HepG2 (cell line): Measurements from ENCODE around the gene NAT9. TPM values are rescaled to one million over a fixed set of nuclear protein-coding genes. Genes with fewer than 3 reads are reported as not detected.

ENCODE experiments used
- ARID2 ChIP-seq: sonication (generic); formaldehyde crosslinking; IDR thresholded peaks from 2 replicates; pipeline ENCODE4 v1.8.1; 2022; ENCODE audit warnings: mild to moderate bottlenecking, missing genetic modification reagents, borderline replicate concordance
- CCAR2 ChIP-seq: fragments of 200-400 bp; formaldehyde crosslinking; optimal IDR thresholded peaks from 2 replicates; pipeline ENCODE3; 2018; ENCODE audit warnings: low read depth, mild to moderate bottlenecking, low read length, moderate library complexity
- EEA1 ChIP-seq: sonication (generic); formaldehyde crosslinking; IDR thresholded peaks from 2 replicates; pipeline ENCODE4 v1.5.1; 2020; ENCODE audit warnings: mild to moderate bottlenecking, missing genetic modification reagents, borderline replicate concordance
- FOXA3 ChIP-seq: IDR thresholded peaks from 2 replicates; pipeline ENCODE4 v1.6.1; 2016; ENCODE audit warnings: missing genetic modification reagents, missing compliant biosample characterization
- HBP1 ChIP-seq: IDR thresholded peaks from 2 replicates; pipeline ENCODE4 v1.6.1; 2016; ENCODE audit warnings: low read depth, control low read depth
- HES4 ChIP-seq: sonication (generic); formaldehyde crosslinking; IDR thresholded peaks from 2 replicates; pipeline ENCODE4 v1.9.0; 2021; ENCODE audit warnings: mild to moderate bottlenecking, missing genetic modification reagents, borderline replicate concordance
- KLF9 ChIP-seq: IDR thresholded peaks from 2 replicates; pipeline ENCODE4 v1.6.1; 2016; ENCODE audit warnings: low read depth
- MEIS1 ChIP-seq: sonication (generic); formaldehyde crosslinking; IDR thresholded peaks from 2 replicates; pipeline ENCODE4 v1.9.0; 2021; ENCODE audit warnings: mild to moderate bottlenecking, missing genetic modification reagents, moderate library complexity, borderline replicate concordance
- MTERF4 ChIP-seq: sonication (generic); formaldehyde crosslinking; IDR thresholded peaks from 2 replicates; pipeline ENCODE4 v1.8.0; 2023; ENCODE audit warnings: mild to moderate bottlenecking, missing genetic modification reagents
- MTF1 ChIP-seq: sonication (generic); formaldehyde crosslinking; IDR thresholded peaks from 2 replicates; pipeline ENCODE4 v1.5.0; 2020; ENCODE audit warnings: missing genetic modification reagents
- NCOA5 ChIP-seq: sonication (generic); formaldehyde crosslinking; IDR thresholded peaks from 2 replicates; pipeline ENCODE4 v1.4.0; 2020; ENCODE audit warnings: missing genetic modification reagents
- PCBP2 ChIP-seq: fragments of 200-400 bp; formaldehyde crosslinking; optimal IDR thresholded peaks from 2 replicates; pipeline ENCODE3; 2018; ENCODE audit warnings: low read length, low read depth; ENCODE audit not compliant: poor library complexity, severe bottlenecking
- RXRB ChIP-seq: IDR thresholded peaks from 2 replicates; pipeline ENCODE4 v1.6.1; 2016; ENCODE audit warnings: borderline replicate concordance, missing genetic modification reagents, missing compliant biosample characterization
- SRSF4 ChIP-seq: fragments of 200-400 bp; formaldehyde crosslinking; IDR thresholded peaks from one replicate; pipeline ENCODE4 v1.6.1; 2018; ENCODE audit warnings: mild to moderate bottlenecking, low read depth, low read length, moderate library complexity; ENCODE audit not compliant: poor library complexity, severe bottlenecking
- TFDP2 ChIP-seq: sonication (generic); formaldehyde crosslinking; IDR thresholded peaks from 2 replicates; pipeline ENCODE4 v1.4.0; 2020; ENCODE audit warnings: missing genetic modification reagents
- U2AF2 ChIP-seq: fragments of 200-400 bp; formaldehyde crosslinking; IDR thresholded peaks from 2 replicates; pipeline ENCODE4 v1.6.1; 2017; ENCODE audit warnings: low read depth, mild to moderate bottlenecking, low read length
- XBP1 ChIP-seq: sonication (generic); formaldehyde crosslinking; IDR thresholded peaks from 2 replicates; pipeline ENCODE4 v1.5.0; 2020; ENCODE audit warnings: missing genetic modification reagents
- ZFAT ChIP-seq: sonication (generic); formaldehyde crosslinking; conservative IDR thresholded peaks from 2 replicates; pipeline ENCODE4 v1.8.1; 2023; ENCODE audit warnings: missing genetic modification reagents, inconsistent platforms
- ZFP36 ChIP-seq: fragments of 150-350 bp; IDR thresholded peaks from 2 replicates; pipeline ENCODE4 v1.6.1; 2018; ENCODE audit warnings: borderline replicate concordance, low read length, low read depth; ENCODE audit not compliant: partially characterized antibody
- ZFP62 ChIP-seq: sonication (generic); formaldehyde crosslinking; IDR thresholded peaks from 2 replicates; pipeline ENCODE4 v1.4.0; 2020; ENCODE audit warnings: missing genetic modification reagents
- ZNF563 ChIP-seq: sonication (generic); formaldehyde crosslinking; IDR thresholded peaks from 2 replicates; pipeline ENCODE4 v1.8.0; 2022; ENCODE audit warnings: mild to moderate bottlenecking, moderate library complexity, missing genetic modification reagents
- ZNF576 ChIP-seq: sonication (generic); formaldehyde crosslinking; IDR thresholded peaks from 2 replicates; pipeline ENCODE4 v1.4.0; 2020; ENCODE audit warnings: mild to moderate bottlenecking, missing genetic modification reagents
- ZNF674 ChIP-seq: sonication (generic); formaldehyde crosslinking; IDR thresholded peaks from 2 replicates; pipeline ENCODE4 v1.5.0; 2020; ENCODE audit warnings: low read depth, mild to moderate bottlenecking, missing genetic modification reagents
- ZNF740 ChIP-seq: sonication (generic); formaldehyde crosslinking; IDR thresholded peaks from 2 replicates; pipeline ENCODE4 v1.4.0; 2020; ENCODE audit warnings: missing genetic modification reagents
- ZNF75D ChIP-seq: sonication (generic); formaldehyde crosslinking; IDR thresholded peaks from 2 replicates; pipeline ENCODE4 v1.8.1; 2023; ENCODE audit warnings: missing genetic modification reagents, mild to moderate bottlenecking, borderline replicate concordance
- ZNF776 ChIP-seq: sonication (generic); formaldehyde crosslinking; IDR thresholded peaks from 2 replicates; pipeline ENCODE4 v1.4.0; 2020; ENCODE audit warnings: mild to moderate bottlenecking, missing genetic modification reagents
- polyA plus RNA-seq, 8 experiments: library from polyadenylated mRNA; depleted of rRNA in 3 of 8; stranded (reverse) in 7 of 8; unstranded in 1 of 8; fragments of >200 nt; fragmentation: Illumina TruSeq in 4 of 8; extraction: Trizol in 4 of 8; gene quantifications; 2 replicates each; pipeline versions ENCODE4 v1.2.1 to v1.2.3, GENCODE V29; 2011 to 2016; ENCODE audit warnings: low read depth in 4 of 8, missing spikeins in 1 of 8, mixed read lengths in 1 of 8; ENCODE audit not compliant: insufficient read depth in 1 of 8
- total RNA-seq, 5 experiments: library from RNA; depleted of rRNA; stranded (reverse); fragments of >200 nt; fragmentation: Illumina TruSeq; extraction: Trizol; gene quantifications; 2 replicates each; pipeline ENCODE4 v1.2.3, GENCODE V29; 2016; ENCODE audit warnings: low read depth in 1 of 5

Gene NAT9
- total and polyA plus RNA-seq, 2 of the 13 experiments (the other 11 are each of a cell fraction or from before 2014, with no cell fraction given): 39.7 to 44.2 TPM

GRCh38 chr17:74763565-74764387, 12.4 kb downstream of the NAT9 start (continued):
- TF ChIP-seq ZNF576 (CRISPR knock-in tag) (no peak), ZNF563 (CRISPR knock-in tag) (peak; percentile 51; the same call in 1 of the 2 replicates), CCAR2 (peak; percentile 78), MEIS1 (CRISPR knock-in tag) (peak; percentile 58; the same call in 1 of the 2 replicates), SRSF4 (no peak), U2AF2 (no peak), ZFP62 (CRISPR knock-in tag) (no peak), ZNF674 (CRISPR knock-in tag) (no peak), MTERF4 (CRISPR knock-in tag) (0 out of 2 replicates have a peak, but pooled peaks have one; percentile 22), PCBP2 (peak; percentile 14), ARID2 (CRISPR knock-in tag) (no peak), XBP1 (CRISPR knock-in tag) (no peak), HBP1 (CRISPR knock-in tag) (peak; percentile 57; the same call in 1 of the 2 replicates), ZNF75D (no peak), TFDP2 (CRISPR knock-in tag) (peak; percentile 56), HES4 (0 out of 2 replicates have a peak, but pooled peaks have one; percentile 71), EEA1 (no peak), ZFAT (no peak), MTF1 (no peak), FOXA3 (no peak; the same call in none of the 2 replicates), RXRB (CRISPR knock-in tag) (peak; percentile 80), KLF9 (no peak), ZFP36 (no peak), ZNF740 (CRISPR knock-in tag) (no peak; the same call in 1 of the 2 replicates), ZNF776 (CRISPR knock-in tag) (peak; percentile 73), NCOA5 (CRISPR knock-in tag) (no peak)
